HL-60 (cell line): Measurements from ENCODE around the gene REG3G.

Source experiments
- GABPA ChIP-seq: IDR thresholded peaks from 2 replicates; pipeline ENCODE4 v1.6.1; 2012; ENCODE audit warnings: low read depth
- POLR2AphosphoS5 ChIP-seq: IDR thresholded peaks from 2 replicates; pipeline ENCODE4 v1.6.1; 2012; ENCODE audit warnings: low read depth
- TF ChIP-seq, protein P1 (sequence below): IDR thresholded peaks from one replicate; pipeline ENCODE4 v1.5.1; 2011; ENCODE audit warnings: low read length, control low read depth, inconsistent platforms; ENCODE audit not compliant: insufficient read depth
- TF ChIP-seq, protein P2 (sequence below): IDR thresholded peaks from 2 replicates; pipeline ENCODE4 v1.6.1; 2012; ENCODE audit warnings: low read depth; ENCODE audit not compliant: insufficient replicate concordance

DNA sequence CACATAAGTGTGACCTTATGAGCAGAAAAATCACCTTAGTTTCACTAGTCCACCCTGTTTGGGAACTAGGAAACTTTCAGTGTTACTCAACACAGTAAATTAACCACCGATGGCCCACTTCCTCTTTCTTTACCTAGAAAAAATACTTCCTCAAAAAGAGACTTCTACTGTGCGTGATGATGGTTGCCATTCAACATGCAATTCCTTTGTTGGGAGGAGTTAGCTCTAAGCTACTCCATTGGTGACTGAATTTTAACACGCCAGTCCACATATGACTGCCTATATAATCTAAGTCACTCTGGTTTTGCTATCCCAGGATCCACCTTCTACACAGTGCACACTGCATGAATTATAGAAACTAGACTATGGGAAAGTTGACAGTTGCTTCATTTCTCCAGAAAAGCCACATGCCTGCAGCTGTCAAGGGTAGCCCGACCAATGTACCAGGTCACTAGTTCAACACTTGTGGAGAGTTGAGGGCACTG is 47.8 kb upstream of the REG3G start:
- TF ChIP-seq, protein P1, sequence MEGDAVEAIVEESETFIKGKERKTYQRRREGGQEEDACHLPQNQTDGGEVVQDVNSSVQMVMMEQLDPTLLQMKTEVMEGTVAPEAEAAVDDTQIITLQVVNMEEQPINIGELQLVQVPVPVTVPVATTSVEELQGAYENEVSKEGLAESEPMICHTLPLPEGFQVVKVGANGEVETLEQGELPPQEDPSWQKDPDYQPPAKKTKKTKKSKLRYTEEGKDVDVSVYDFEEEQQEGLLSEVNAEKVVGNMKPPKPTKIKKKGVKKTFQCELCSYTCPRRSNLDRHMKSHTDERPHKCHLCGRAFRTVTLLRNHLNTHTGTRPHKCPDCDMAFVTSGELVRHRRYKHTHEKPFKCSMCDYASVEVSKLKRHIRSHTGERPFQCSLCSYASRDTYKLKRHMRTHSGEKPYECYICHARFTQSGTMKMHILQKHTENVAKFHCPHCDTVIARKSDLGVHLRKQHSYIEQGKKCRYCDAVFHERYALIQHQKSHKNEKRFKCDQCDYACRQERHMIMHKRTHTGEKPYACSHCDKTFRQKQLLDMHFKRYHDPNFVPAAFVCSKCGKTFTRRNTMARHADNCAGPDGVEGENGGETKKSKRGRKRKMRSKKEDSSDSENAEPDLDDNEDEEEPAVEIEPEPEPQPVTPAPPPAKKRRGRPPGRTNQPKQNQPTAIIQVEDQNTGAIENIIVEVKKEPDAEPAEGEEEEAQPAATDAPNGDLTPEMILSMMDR, result no peak
- TF ChIP-seq, protein P2, sequence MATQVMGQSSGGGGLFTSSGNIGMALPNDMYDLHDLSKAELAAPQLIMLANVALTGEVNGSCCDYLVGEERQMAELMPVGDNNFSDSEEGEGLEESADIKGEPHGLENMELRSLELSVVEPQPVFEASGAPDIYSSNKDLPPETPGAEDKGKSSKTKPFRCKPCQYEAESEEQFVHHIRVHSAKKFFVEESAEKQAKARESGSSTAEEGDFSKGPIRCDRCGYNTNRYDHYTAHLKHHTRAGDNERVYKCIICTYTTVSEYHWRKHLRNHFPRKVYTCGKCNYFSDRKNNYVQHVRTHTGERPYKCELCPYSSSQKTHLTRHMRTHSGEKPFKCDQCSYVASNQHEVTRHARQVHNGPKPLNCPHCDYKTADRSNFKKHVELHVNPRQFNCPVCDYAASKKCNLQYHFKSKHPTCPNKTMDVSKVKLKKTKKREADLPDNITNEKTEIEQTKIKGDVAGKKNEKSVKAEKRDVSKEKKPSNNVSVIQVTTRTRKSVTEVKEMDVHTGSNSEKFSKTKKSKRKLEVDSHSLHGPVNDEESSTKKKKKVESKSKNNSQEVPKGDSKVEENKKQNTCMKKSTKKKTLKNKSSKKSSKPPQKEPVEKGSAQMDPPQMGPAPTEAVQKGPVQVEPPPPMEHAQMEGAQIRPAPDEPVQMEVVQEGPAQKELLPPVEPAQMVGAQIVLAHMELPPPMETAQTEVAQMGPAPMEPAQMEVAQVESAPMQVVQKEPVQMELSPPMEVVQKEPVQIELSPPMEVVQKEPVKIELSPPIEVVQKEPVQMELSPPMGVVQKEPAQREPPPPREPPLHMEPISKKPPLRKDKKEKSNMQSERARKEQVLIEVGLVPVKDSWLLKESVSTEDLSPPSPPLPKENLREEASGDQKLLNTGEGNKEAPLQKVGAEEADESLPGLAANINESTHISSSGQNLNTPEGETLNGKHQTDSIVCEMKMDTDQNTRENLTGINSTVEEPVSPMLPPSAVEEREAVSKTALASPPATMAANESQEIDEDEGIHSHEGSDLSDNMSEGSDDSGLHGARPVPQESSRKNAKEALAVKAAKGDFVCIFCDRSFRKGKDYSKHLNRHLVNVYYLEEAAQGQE, result no peak
- TF ChIP-seq POLR2AphosphoS5 (no peak), GABPA (no peak)
